ENCODE results near the gene BNIP2. TPM values are rescaled to one million over a fixed set of nuclear protein-coding genes. Genes with fewer than 3 reads are reported as not detected.

The BNIP2 gene
- polyA plus RNA-seq, 1 experiment = 25.3 TPM

- POLR2A ChIA-PET = no interaction called here
Observed at GRCh38 chr15:59722476-59722875, 33.4 kb upstream of the BNIP2 start.

GRCh38 chr15:59722037-59722436 is 32.9 kb upstream of the BNIP2 start:
- no peaks in the 10 kb centered on the region for H3K36me3 ChIP-seq (ENCODE audit: control insufficient read depth, insufficient read depth, low read length)
- POLR2A ChIA-PET = no interaction called here
- H3K4me3 ChIP-seq (ENCODE audit: low read depth, low read length) = no peak overlapping the region
- peaks cover 2% of the 10 kb centered on the region; the same call in 1 of the 2 replicates for H3K27me3 ChIP-seq (ENCODE audit: control insufficient read depth, insufficient read depth, low read length)
- CTCF ChIA-PET = interaction anchor here (1.2 kb wide), 1 partner anchor 604 kb away, joined by 3 read pairs; no protein-coding TSS in a partner anchor
- no peak for DNase-seq (ENCODE audit: low read depth)
- TF ChIP-seq CTCF (IDR thresholded peaks at IDR 0.05; ENCODE audit: insufficient read depth, low read depth, low read length) = no peak

More at GRCh38 chr15:59722476-59722875, 33.4 kb upstream of the BNIP2 start:
- no peak for TF ChIP-seq CTCF (IDR thresholded peaks at IDR 0.05; ENCODE audit: insufficient read depth, low read depth, low read length)
- no peak for DNase-seq (ENCODE audit: low read depth)
- no peak overlapping the region for H3K4me3 ChIP-seq (ENCODE audit: low read depth, low read length)
- H3K36me3 ChIP-seq (ENCODE audit: control insufficient read depth, insufficient read depth, low read length) = no peaks in the 10 kb centered on the region
- peaks cover 2% of the 10 kb centered on the region; the same call in 1 of the 2 replicates for H3K27me3 ChIP-seq (ENCODE audit: control insufficient read depth, insufficient read depth, low read length)
- CTCF ChIA-PET = interaction anchor here (1.2 kb wide), 1 partner anchor 603 kb away, joined by 3 read pairs; no protein-coding TSS in a partner anchor

- peaks cover 2% of the 10 kb centered on the region; the same call in 1 of the 2 replicates for H3K27me3 ChIP-seq (ENCODE audit: control insufficient read depth, insufficient read depth, low read length)
- TF ChIP-seq CTCF (IDR thresholded peaks at IDR 0.05; ENCODE audit: insufficient read depth, low read depth, low read length) = no peak
- H3K4me3 ChIP-seq (ENCODE audit: low read depth, low read length) = no peak overlapping the region
- ChIA-PET CTCF (no interaction called here), POLR2A (no interaction called here)
- no peak for DNase-seq (ENCODE audit: low read depth)
- no peaks in the 10 kb centered on the region for H3K36me3 ChIP-seq (ENCODE audit: control insufficient read depth, insufficient read depth, low read length)
Observed at GRCh38 chr15:59721411-59721810, 32.3 kb upstream of the BNIP2 start.

GRCh38 chr15:59713177-59713576 is 24.1 kb upstream of the BNIP2 start:
- no peak for TF ChIP-seq CTCF (IDR thresholded peaks at IDR 0.05; ENCODE audit: insufficient read depth, low read depth, low read length)
- H3K36me3 ChIP-seq (ENCODE audit: control insufficient read depth, insufficient read depth, low read length) = no peaks in the 10 kb centered on the region
- no peak for DNase-seq (ENCODE audit: low read depth)
- H3K4me3 ChIP-seq (ENCODE audit: low read depth, low read length) = no peak overlapping the region
- 0 out of 2 replicates have a peak, but pooled peaks cover 1% of the 10 kb centered on the region for H3K27me3 ChIP-seq (ENCODE audit: control insufficient read depth, insufficient read depth, low read length)
- ChIA-PET POLR2A (no interaction called here), CTCF (interaction anchor here (2.0 kb wide), 1 partner anchor 12 kb away, joined by 8 read pairs; no protein-coding TSS in a partner anchor)

- ChIA-PET POLR2A (no interaction called here), CTCF (interaction anchor here (1.3 to 2.3 kb wide), 2 partner anchors 13 to 615 kb away, joined by 3 to 10 read pairs; no protein-coding TSS in a partner anchor)
- TF ChIP-seq CTCF (IDR thresholded peaks at IDR 0.05; ENCODE audit: insufficient read depth, low read depth, low read length) = no peak
Observed at GRCh38 chr15:59711451-59712243, 22.5 kb upstream of the BNIP2 start.

More at GRCh38 chr15:59711451-59712243, 22.5 kb upstream of the BNIP2 start:
- Histone ChIP-seq H3K27me3 (ENCODE audit: control insufficient read depth, insufficient read depth, low read length) (0 out of 2 replicates have a peak, but pooled peaks cover 1% of the 10 kb centered on the region), H3K36me3 (ENCODE audit: control insufficient read depth, insufficient read depth, low read length) (no peaks in the 10 kb centered on the region), H3K4me3 (ENCODE audit: low read depth, low read length) (no peak overlapping the region)
- no peak for DNase-seq (ENCODE audit: low read depth)

Data from BJ (cell line).